ENCODE data around the gene H2AZ1. TPM values are rescaled to one million over a fixed set of nuclear protein-coding genes. Genes with fewer than 3 reads are reported as not detected.

The H2AZ1 gene
- total and polyA plus RNA-seq, 2 donors (not counting 1 experiment from before 2014, with no cell fraction given) = 95.9 to 105 TPM

- ATAC-seq (ENCODE audit: low read depth) = no peak
- intact Hi-C loops (cut with micrococcal nuclease) = no loop called here
- over 99% methylated on average over 12 of the region's 12 CpGs for WGBS (ENCODE audit: insufficient coverage)
Observed at GRCh38 chr4:99971453-99972111, 21.5 kb upstream of the H2AZ1 start.

More at GRCh38 chr4:99971453-99972111, 21.5 kb upstream of the H2AZ1 start:
- Mint-ChIP-seq H3K4me3 (no peak overlapping the region), H3K27ac (no peak overlapping the region), H3K27me3 (peaks cover 7% of the 10 kb centered on the region), H3K9me3 (ENCODE audit: insufficient read depth) (peaks cover 3% of the 10 kb centered on the region), H3K4me1 (no peaks in the 10 kb centered on the region)
- H3K27ac ChIP-seq (ENCODE audit: low read length in 2 of 2) = no peak overlapping the region
- peaks cover 0 to 13% (median 3%) of the 10 kb centered on the region in 4 experiments for H3K27me3 ChIP-seq (replicated peaks in 1 of 4; ENCODE audit: control extremely low read depth in 1 of 4, control insufficient read depth in 3 of 4, insufficient read depth in 4 of 4, low read length in 3 of 4)
- no peaks in the 10 kb centered on the region for H3K4me1 ChIP-seq (ENCODE audit: control insufficient read depth in 2 of 2, insufficient read depth in 2 of 2, low read length in 2 of 2)
- no peaks in the 10 kb centered on the region for H4K20me1 ChIP-seq (ENCODE audit: control insufficient read depth, insufficient read depth, low read length, poor library complexity, severe bottlenecking)
- no peak overlapping the region for H2AFZ ChIP-seq (ENCODE audit: insufficient read depth, low read depth, low read length, poor library complexity, severe bottlenecking)
- no peak overlapping the region for H3K9ac ChIP-seq (ENCODE audit: low read length)
- no peak overlapping the region for H3K4me3 ChIP-seq (ENCODE audit: control extremely low read depth in 1 of 5, extremely low read depth in 1 of 5, insufficient read depth in 1 of 5, low read depth in 2 of 5, low read length in 4 of 5)
- H3K36me3 ChIP-seq (replicated peaks in 1 of 2; ENCODE audit: control extremely low read depth in 1 of 2, control insufficient read depth in 1 of 2, extremely low read depth in 1 of 2, insufficient read depth in 2 of 2, low read length in 1 of 2) = no peaks in the 10 kb centered on the region
- CTCF ChIA-PET = no interaction called here
- H3K79me2 ChIP-seq (ENCODE audit: control insufficient read depth, insufficient read depth, low read length) = no peaks in the 10 kb centered on the region
- H3K4me2 ChIP-seq (replicated peaks; ENCODE audit: low read depth, low read length, poor library complexity, severe bottlenecking) = no peak overlapping the region
- POLR2A ChIA-PET = no interaction called here
- DNase-seq = no peak
- no peak for TF ChIP-seq CTCF (IDR thresholded peaks at IDR 0.05)
- no peak for TF ChIP-seq EZH2 (IDR thresholded peaks at IDR 0.05; ENCODE audit: borderline replicate concordance, insufficient read depth, low read depth, low read length, poor library complexity, severe bottlenecking)
- H3K9me3 ChIP-seq (ENCODE audit: control extremely low read depth in 1 of 3, control insufficient read depth in 2 of 3, insufficient read depth in 1 of 3, low read length in 2 of 3) = peaks cover 0 to 12% (median 0%) of the 10 kb centered on the region in 3 donors

Measured in B cell (primary cell).